Measurements from ENCODE around the gene IFT57. TPM values are rescaled to one million over a fixed set of nuclear protein-coding genes. Genes with fewer than 3 reads are reported as not detected.

The IFT57 gene
- total RNA-seq, 2 experiments from 2014 or later = 21.0 to 28.0 TPM

GRCh38 chr3:108127301-108127988, 94.8 kb downstream of the IFT57 start:
- peak overlapping the region; percentile 97 for H3K27ac Mint-ChIP-seq
- peaks cover 5% of the 10 kb centered on the region for H3K9me3 Mint-ChIP-seq
- peak; percentile 80 for DNase-seq
- ChIA-PET POLR2A (interaction anchor here (0.6 to 8.8 kb wide), 14 partner anchors 9 to 462 kb away, joined by 3 to 259 read pairs (median 6); partner anchors contain the start of genes CD47, CIP2A, DZIP3 and HHLA2), CTCF (interaction anchor here (0.7 to 2.6 kb wide), 3 partner anchors 38 to 350 kb away, joined by 3 to 7 read pairs (median 4); no protein-coding TSS in a partner anchor)
- peak overlapping the region; percentile 82 for H3K4me3 Mint-ChIP-seq
- peaks cover 52% of the 10 kb centered on the region for H3K36me3 Mint-ChIP-seq (ENCODE audit: low read depth)
- H3K4me1 Mint-ChIP-seq = peaks cover 84% of the 10 kb centered on the region
- H3K27me3 Mint-ChIP-seq = no peaks in the 10 kb centered on the region

DNA sequence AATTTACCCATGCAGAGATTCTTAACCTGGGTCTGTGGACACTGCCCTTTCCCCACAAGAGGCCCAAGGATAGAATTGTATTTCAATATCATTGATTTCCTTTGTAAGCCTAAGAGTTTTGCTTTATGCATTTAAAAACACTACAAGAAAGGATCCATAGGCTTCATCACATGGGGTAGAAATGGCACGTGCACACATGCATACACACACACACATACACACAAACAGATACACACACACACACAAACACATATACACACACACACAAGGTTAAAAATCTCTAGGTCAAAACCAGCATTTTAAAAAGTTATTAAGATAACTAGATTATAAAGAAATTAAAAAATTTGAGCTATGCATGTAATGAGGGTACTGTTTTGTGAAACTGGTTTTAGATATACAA, 95.9 kb downstream of the IFT57 start:
- Mint-ChIP-seq H3K27ac (peak overlapping the region; percentile 99), H3K27me3 (no peaks in the 10 kb centered on the region), H3K4me3 (peak overlapping the region; percentile 84), H3K9me3 (peaks cover 5% of the 10 kb centered on the region), H3K36me3 (ENCODE audit: low read depth) (peaks cover 44% of the 10 kb centered on the region), H3K4me1 (peaks cover 73% of the 10 kb centered on the region)
- no peak for DNase-seq
- ChIA-PET POLR2A (interaction anchor here (0.8 to 8.8 kb wide), 17 partner anchors 8 to 695 kb away, joined by 3 to 259 read pairs (median 7); partner anchors contain the start of genes CD47, CIP2A, DZIP3 and HHLA2), CTCF (interaction anchor here (0.8 to 2.6 kb wide), 4 partner anchors 27 to 351 kb away, joined by 3 to 7 read pairs (median 4); no protein-coding TSS in a partner anchor)

- peaks cover 5% of the 10 kb centered on the region for H3K9me3 Mint-ChIP-seq
- ChIA-PET CTCF (interaction anchor here (0.8 to 1.0 kb wide), 3 partner anchors 32 to 168 kb away, joined by 3 to 4 read pairs (median 4); no protein-coding TSS in a partner anchor), POLR2A (interaction anchor here (0.8 to 8.8 kb wide), 19 partner anchors 8 to 696 kb away, joined by 3 to 259 read pairs (median 7); partner anchors contain the start of genes CD47, CIP2A, DZIP3 and HHLA2)
- H3K4me3 Mint-ChIP-seq = peak overlapping the region; percentile 84
- H3K36me3 Mint-ChIP-seq (ENCODE audit: low read depth) = peaks cover 36% of the 10 kb centered on the region
- H3K27ac Mint-ChIP-seq = peak overlapping the region; percentile 99
- DNase-seq = peak; percentile 72
- H3K4me1 Mint-ChIP-seq = peaks cover 66% of the 10 kb centered on the region
- no peaks in the 10 kb centered on the region for H3K27me3 Mint-ChIP-seq
Observed at GRCh38 chr3:108125550-108126071, 96.6 kb downstream of the IFT57 start.

DNA sequence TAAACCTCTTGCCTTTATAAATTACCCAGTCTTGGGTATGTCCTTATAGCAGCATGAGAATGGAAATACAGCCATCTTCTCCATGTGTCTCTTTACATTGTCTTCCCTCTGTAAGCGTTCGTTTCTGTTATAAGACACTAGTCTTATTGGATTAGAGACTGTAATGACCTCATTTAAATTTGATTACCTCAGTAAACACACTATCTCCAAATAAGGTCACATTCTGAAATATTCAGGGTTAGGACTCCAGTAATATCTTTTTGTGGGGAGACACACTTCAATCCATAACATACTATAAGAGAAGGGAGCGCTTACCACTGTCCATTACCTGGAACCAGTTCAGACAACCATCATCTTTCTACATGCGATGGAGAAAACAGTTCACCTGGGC, 97.1 kb downstream of the IFT57 start:
- Mint-ChIP-seq H3K36me3 (ENCODE audit: low read depth) (peaks cover 32% of the 10 kb centered on the region), H3K9me3 (peaks cover 5% of the 10 kb centered on the region), H3K27me3 (no peaks in the 10 kb centered on the region), H3K4me3 (peak overlapping the region; percentile 84), H3K4me1 (peaks cover 62% of the 10 kb centered on the region), H3K27ac (peak overlapping the region; percentile 99)
- DNase-seq = no peak
- CTCF ChIA-PET = interaction anchor here (0.9 to 1.0 kb wide), 2 partner anchors 35 to 169 kb away, joined by 3 to 4 read pairs; no protein-coding TSS in a partner anchor
- POLR2A ChIA-PET = interaction anchor here (0.8 to 8.8 kb wide), 20 partner anchors 9 to 464 kb away, joined by 3 to 259 read pairs (median 7); partner anchors contain the start of genes CD47, CIP2A, DZIP3 and HHLA2

GRCh38 chr3:108124337-108125152, 97.7 kb downstream of the IFT57 start:
- Mint-ChIP-seq H3K36me3 (ENCODE audit: low read depth) (peaks cover 28% of the 10 kb centered on the region), H3K4me3 (peak overlapping the region; percentile 84), H3K4me1 (peaks cover 61% of the 10 kb centered on the region), H3K9me3 (peaks cover 6% of the 10 kb centered on the region), H3K27me3 (no peaks in the 10 kb centered on the region), H3K27ac (peak overlapping the region; percentile 99)
- CTCF ChIA-PET = interaction anchor here (1.1 to 1.5 kb wide), 2 partner anchors 35 to 353 kb away, joined by 4 read pairs; no protein-coding TSS in a partner anchor
- POLR2A ChIA-PET = interaction anchor here (0.7 to 8.8 kb wide), 17 partner anchors 9 to 465 kb away, joined by 3 to 259 read pairs (median 5); partner anchors contain the start of genes CD47, CIP2A, DZIP3 and IFT57
- peak; percentile 71 for DNase-seq

DNA sequence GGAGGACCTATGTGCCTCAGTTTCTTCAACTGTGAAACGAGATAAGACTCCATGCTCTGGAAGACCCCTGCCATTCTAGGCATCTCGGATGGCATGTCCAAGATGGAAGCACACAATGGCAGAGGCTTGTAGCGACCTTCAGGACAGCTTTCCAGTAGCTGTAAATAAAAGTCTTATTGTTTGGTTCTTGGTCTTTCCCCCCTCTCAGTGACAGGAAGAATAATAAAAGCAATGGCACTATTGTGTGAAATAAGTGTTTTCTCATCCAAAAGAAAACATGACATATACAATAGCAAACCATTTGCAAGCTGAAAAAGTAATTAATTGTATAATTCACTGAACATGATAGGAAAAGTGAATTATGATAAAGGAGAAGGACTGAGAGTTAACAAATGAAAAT, 98.9 kb downstream of the IFT57 start:
- DNase-seq = no peak
- ChIA-PET CTCF (interaction anchor here (0.9 to 2.0 kb wide), 4 partner anchors 30 to 354 kb away, joined by 3 to 4 read pairs (median 4); no protein-coding TSS in a partner anchor), POLR2A (interaction anchor here (1.1 to 8.8 kb wide), 8 partner anchors 10 to 466 kb away, joined by 3 to 259 read pairs (median 6); partner anchors contain the start of genes CD47, CIP2A, DZIP3 and IFT57)
- Mint-ChIP-seq H3K27me3 (no peaks in the 10 kb centered on the region), H3K4me3 (no peak overlapping the region), H3K9me3 (peaks cover 6% of the 10 kb centered on the region), H3K4me1 (peaks cover 58% of the 10 kb centered on the region), H3K36me3 (ENCODE audit: low read depth) (peaks cover 16% of the 10 kb centered on the region), H3K27ac (no peak overlapping the region)

GRCh38 chr3:108122276-108122675, 99.9 kb downstream of the IFT57 start:
- ChIA-PET CTCF (interaction anchor here (0.9 to 2.0 kb wide), 3 partner anchors 29 to 101 kb away, joined by 3 to 5 read pairs (median 4); no protein-coding TSS in a partner anchor), POLR2A (interaction anchor here (1.3 to 8.8 kb wide), 4 partner anchors 21 to 137 kb away, joined by 3 to 259 read pairs (median 4); partner anchors contain the start of gene CD47)
- Mint-ChIP-seq H3K4me1 (peaks cover 59% of the 10 kb centered on the region), H3K9me3 (peaks cover 3% of the 10 kb centered on the region), H3K36me3 (ENCODE audit: low read depth) (peaks cover 8% of the 10 kb centered on the region), H3K4me3 (no peak overlapping the region), H3K27me3 (no peaks in the 10 kb centered on the region), H3K27ac (no peak overlapping the region)
- DNase-seq = no peak

DNA sequence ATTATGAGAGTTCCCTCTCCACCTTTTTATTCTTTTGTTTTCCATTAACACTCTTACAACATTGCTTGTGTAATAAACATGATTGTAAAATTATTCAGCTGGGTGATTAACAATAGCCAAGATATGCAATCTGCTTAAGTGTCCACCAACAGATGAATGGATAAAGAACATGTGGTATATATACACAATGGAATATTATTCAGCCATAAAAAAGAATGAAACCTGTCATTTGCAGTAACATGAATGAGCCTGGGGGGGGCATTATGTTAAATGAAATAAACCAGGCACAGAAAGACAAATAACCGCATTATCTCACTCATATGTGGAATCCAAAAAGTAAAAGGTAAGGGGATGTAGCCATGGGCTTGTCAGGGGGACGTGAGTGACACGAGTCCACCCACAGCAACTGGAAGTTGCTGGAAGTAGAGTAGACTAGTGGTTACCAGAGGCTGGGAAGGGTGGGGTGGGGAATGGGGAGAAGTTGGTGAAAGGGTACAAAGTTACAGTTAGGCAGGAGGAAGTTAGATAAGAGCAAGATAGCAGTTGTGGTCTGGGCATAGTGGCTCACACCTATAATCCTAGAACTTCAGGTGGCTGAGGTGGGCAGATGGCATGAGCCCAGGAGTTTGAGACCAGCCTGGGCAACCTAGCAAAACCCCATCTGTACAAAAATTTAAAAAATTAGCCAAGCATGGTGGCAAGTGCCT, 102.7 kb downstream of the IFT57 start:
- Mint-ChIP-seq H3K9me3 (peaks cover 3% of the 10 kb centered on the region), H3K27ac (no peak overlapping the region), H3K36me3 (ENCODE audit: low read depth) (no peaks in the 10 kb centered on the region), H3K27me3 (peaks cover 1% of the 10 kb centered on the region), H3K4me3 (no peak overlapping the region), H3K4me1 (peaks cover 40% of the 10 kb centered on the region)
- POLR2A ChIA-PET = no interaction called here
- CTCF ChIA-PET = no interaction called here
- DNase-seq = no peak

GRCh38 chr3:108118038-108118768, 104.0 kb downstream of the IFT57 start:
- DNase-seq = no peak
- peaks cover 1% of the 10 kb centered on the region for H3K27me3 Mint-ChIP-seq
- no peak overlapping the region for H3K4me3 Mint-ChIP-seq
- peaks cover 27% of the 10 kb centered on the region for H3K4me1 Mint-ChIP-seq
- peaks cover 3% of the 10 kb centered on the region for H3K9me3 Mint-ChIP-seq
- H3K36me3 Mint-ChIP-seq (ENCODE audit: low read depth) = no peaks in the 10 kb centered on the region
- no peak overlapping the region for H3K27ac Mint-ChIP-seq
- POLR2A ChIA-PET = interaction anchor here (1.1 to 1.8 kb wide), 4 partner anchors 9 to 28 kb away, joined by 3 to 7 read pairs (median 4); no protein-coding TSS in a partner anchor
- CTCF ChIA-PET = no interaction called here

DNA sequence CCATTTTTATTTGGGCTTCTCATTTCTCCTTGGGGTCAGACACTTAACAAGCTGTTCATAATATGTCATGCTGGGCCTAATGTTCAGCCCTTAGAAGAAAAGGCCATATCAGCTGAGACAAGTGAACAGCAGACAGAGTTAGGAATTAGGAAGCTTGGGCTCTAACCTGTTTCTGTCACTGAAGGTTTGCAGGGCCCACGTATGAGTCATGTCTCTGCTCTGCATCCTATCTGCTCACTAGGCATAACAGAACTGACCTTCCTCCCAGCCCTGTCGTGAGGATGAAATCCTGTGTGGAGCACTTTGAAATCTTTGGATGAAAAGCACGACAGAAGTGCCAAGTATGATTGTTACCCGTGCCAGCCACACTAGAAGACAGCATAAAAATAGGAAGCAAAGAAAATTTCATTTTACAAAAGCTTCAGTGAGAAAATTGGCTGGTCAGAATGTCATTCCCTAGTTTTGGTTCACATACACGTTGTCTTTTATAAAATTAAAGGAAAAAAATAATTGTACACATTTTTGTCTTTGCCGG, 104.9 kb downstream of the IFT57 start:
- POLR2A ChIA-PET = interaction anchor here (0.9 to 1.8 kb wide), 4 partner anchors 10 to 44 kb away, joined by 3 to 7 read pairs (median 4); no protein-coding TSS in a partner anchor

More for the DNA sequence above, 104.9 kb downstream of the IFT57 start:
- no peaks in the 10 kb centered on the region for H3K36me3 Mint-ChIP-seq (ENCODE audit: low read depth)
- CTCF ChIA-PET = no interaction called here
- H3K4me1 Mint-ChIP-seq = peaks cover 23% of the 10 kb centered on the region
- no peak for DNase-seq
- H3K9me3 Mint-ChIP-seq = peaks cover 3% of the 10 kb centered on the region
- H3K27me3 Mint-ChIP-seq = peaks cover 1% of the 10 kb centered on the region
- H3K4me3 Mint-ChIP-seq = no peak overlapping the region
- H3K27ac Mint-ChIP-seq = no peak overlapping the region
